ENCODE results near the gene ATP10B.

ATP10B gene

GRCh38 chr5:160693831-160694465, 158.1 kb downstream of the ATP10B start:
- in situ Hi-C loops (cut with MboI; ENCODE audit: low sequenced_read_pairs), result no loop called here

GRCh38 chr5:160692271-160692670, 159.7 kb downstream of the ATP10B start:
- in situ Hi-C loops (cut with MboI; ENCODE audit: low sequenced_read_pairs), result no loop called here

DNA sequence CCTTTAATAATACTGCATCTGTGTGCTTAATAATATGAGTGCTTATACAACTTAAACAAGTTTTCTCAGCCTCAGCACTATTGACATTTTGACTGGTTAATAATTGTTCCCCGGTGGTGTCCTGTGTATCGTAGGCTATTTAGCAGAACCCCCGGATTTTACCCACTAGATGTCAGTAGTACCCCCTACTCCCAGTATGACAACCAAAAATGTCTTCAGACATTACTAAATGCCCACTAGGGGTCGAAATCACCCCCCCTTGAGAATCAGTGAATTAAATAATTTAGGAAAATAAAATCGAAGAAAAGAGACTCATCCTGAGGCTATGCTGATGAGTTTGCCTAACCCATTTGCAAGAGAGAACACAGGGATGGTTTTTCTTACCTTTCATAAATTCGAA, 166.3 kb downstream of the ATP10B start:
- in situ Hi-C loops (cut with MboI; ENCODE audit: low sequenced_read_pairs), result no loop called here

GRCh38 chr5:160685219-160685618, 166.8 kb downstream of the ATP10B start:
- in situ Hi-C loops (cut with MboI; ENCODE audit: low sequenced_read_pairs), result no loop called here

DNA sequence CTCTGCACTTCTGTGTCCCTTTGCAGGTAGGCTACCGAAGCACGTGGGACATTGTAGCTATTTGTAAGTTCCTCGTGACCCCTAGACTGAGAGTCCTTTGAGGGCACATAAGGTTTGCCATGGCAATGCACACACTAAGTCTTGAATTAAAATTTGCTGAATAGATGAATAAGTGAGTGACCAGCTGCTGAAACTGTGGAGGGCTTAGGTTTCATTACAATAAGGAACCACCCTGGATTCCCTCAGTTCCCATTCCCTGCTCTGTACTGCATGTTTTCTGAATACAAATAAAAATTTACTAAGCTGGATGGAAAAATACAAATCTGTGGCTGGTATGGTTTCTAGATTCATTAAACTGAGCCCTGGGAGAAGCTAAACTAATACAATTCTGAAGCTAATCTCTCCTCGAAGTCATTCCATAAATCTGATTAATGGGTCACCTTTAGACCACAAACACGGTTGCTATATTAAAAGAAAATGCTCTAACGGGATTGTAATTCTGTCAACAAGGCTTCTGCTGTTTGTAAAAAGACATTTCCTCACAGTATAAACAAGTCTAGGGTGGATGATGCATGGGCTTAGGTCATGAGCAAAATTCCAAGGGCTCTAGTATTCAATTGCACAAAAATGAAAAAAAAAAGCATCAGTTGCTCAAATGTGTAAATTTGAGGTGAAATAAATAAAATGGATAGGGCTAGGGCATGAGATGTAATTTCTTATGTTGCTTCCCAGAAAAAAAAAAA, 172.3 kb downstream of the ATP10B start:
- in situ Hi-C loops (cut with MboI; ENCODE audit: low sequenced_read_pairs), result no loop called here

- in situ Hi-C loops (cut with MboI; ENCODE audit: low sequenced_read_pairs), result no loop called here
Measured at GRCh38 chr5:160675988-160676387, 176.0 kb downstream of the ATP10B start.

- in situ Hi-C loops (cut with MboI; ENCODE audit: low sequenced_read_pairs), result no loop called here
Measured at GRCh38 chr5:160674901-160675300, 177.1 kb downstream of the ATP10B start.

DNA sequence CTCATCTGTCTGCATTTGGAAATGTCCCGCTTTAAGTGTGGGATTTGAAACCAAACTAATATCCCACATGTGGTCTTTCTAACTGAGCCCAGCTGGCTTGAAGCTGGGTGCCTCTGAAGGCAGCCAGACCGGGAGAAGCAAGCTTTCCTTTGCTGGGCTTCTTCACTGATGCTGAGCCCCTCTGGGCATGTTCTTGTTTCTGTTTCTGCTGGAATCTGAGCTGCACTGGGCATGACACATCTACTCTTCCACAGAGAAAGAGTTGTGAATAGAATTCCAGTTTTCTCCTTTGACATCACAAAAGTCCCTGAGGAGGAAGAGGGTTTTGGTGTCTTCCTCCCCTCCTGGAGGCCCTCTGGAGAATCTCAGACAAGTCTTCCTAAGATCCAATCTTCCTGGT, 179.5 kb downstream of the ATP10B start:
- in situ Hi-C loops (cut with MboI; ENCODE audit: low sequenced_read_pairs), result no loop called here

DNA sequence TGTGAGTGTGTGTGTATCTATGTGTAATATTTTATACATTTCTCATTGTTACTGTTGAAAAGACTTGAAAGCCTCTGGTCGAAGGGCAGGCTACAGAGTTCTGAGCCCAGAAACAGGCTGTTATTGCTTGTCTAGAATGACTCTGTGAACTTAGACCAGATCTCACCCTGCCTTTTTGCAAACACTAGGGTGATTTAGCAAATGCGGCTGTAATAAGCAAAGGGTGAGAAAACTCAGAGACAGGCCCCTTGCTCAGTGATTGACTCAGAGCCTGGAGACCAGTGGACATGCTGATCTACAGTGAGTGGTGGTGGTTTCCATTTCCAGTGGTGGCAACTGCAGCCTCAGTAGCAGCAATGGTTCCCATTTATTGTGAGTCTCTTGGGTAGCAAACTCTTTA, 183.7 kb downstream of the ATP10B start:
- in situ Hi-C loops (cut with MboI; ENCODE audit: low sequenced_read_pairs), result no loop called here

GRCh38 chr5:160667160-160667559, 184.9 kb downstream of the ATP10B start:
- in situ Hi-C loops (cut with MboI; ENCODE audit: low sequenced_read_pairs), result no loop called here

DNA sequence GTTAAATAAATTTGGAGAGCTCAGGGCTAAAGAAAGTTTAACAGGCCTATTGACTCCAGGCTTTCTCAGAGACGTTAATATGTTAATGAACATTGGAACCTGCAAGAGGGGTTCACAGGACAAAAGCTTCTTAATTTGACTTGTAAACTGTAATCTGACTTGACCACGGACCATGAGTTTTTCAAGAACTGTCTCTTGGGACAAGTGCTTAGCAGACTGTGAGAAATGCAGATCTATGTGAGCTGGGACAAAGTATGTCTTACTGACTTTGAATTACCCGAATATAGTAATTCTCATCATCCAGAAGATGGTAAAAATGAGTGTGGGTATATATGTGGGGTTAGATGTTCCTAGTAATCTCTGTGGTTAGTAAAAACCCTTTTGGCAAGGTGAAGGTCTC, 186.6 kb downstream of the ATP10B start:
- in situ Hi-C loops (cut with MboI; ENCODE audit: low sequenced_read_pairs), result no loop called here

DNA sequence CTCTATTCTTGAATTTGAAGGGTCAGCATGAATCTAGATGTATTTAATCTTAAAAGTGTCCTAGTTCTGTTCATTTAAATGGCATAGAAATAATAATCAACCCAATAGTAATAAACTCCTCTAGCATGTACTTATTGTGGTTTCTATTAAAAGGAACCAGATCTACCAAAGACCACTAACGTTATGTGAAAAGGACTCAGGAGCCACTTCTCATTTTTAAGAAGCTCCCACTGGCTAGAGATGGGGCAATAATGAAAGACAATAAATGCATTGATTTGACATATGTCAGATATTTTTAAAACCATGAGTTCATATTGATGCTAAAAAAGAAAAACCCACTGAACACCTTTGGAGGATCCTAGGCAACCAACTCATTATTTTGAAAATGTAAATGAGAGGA, 191.9 kb downstream of the ATP10B start:
- in situ Hi-C loops (cut with MboI; ENCODE audit: low sequenced_read_pairs), result no loop called here

GRCh38 chr5:160657622-160658458, 194.2 kb downstream of the ATP10B start:
- in situ Hi-C loops (cut with MboI; ENCODE audit: low sequenced_read_pairs), result no loop called here

GRCh38 chr5:160657068-160657507, 194.9 kb downstream of the ATP10B start:
- in situ Hi-C loops (cut with MboI; ENCODE audit: low sequenced_read_pairs), result no loop called here

GRCh38 chr5:160655717-160656116, 196.3 kb downstream of the ATP10B start:
- in situ Hi-C loops (cut with MboI; ENCODE audit: low sequenced_read_pairs), result no loop called here

DNA sequence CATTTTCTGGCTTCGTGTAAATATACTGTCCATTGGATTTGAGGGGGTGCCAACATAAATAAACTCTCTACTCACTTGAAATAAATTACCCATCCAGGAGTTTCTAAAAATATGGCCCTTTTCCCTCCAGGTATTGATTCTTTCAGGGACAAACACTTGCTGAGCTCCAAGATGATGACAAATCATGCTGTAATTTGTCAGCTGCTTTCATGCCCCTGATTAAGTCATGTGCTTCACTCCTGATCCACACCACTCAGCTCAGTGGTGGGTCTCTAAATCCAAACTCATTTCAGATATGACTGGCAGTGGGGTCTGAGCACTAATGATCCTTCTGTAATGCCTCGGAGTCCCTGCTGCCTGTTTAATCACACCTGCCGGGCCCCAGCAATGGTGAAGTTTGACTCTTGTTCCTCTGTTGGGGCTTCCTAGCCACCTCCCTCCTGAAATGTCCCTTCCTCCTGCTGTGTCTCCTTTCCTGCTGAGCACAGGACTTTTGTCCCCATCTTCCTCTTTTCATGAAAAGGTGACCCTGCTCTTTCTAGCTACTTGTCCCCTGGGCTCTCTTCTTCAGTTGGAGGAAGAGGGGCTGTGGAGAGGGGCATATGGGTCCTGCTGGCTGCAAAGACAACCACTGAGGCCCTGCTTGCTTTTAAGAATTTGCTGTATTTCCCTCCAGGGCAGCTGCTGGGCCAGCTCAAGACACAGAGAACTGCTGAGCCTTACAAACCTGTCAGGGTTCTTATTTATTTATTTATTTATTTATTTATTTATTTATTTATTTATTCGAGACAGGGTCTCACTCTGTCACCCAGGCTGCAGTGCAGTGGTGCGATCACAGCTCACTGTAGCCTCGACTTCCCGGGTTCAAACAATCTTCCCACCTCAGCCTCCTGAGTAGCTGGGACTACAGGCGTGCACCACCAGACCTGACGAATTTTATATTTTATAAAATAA, 200.0 kb downstream of the ATP10B start:
- in situ Hi-C loops (cut with MboI; ENCODE audit: low sequenced_read_pairs), result no loop called here

DNA sequence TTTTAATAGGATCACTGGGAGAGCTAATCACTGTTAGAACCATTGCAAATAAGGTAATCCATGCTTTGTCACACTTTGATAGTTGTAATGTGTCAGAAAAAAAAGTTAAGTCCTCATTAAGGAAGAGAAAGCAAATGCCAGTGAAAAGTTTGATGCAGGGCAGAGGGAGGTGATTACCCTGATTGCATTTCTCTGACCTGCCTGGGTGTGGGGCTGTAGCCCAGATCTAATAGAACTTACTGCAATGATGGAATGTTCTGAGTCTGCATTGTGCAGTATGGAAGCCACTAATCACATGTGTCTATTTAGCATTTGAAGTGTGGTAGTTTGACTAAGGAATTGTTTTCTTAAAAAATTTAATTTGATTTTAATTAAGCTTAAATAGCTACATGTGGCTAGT, 202.7 kb downstream of the ATP10B start:
- in situ Hi-C loops (cut with MboI; ENCODE audit: low sequenced_read_pairs), result no loop called here

GRCh38 chr5:160646033-160646432, 206.0 kb downstream of the ATP10B start:
- in situ Hi-C loops (cut with MboI; ENCODE audit: low sequenced_read_pairs), result no loop called here

- in situ Hi-C loops (cut with MboI; ENCODE audit: low sequenced_read_pairs), result no loop called here
Measured at GRCh38 chr5:160643616-160644240, 208.3 kb downstream of the ATP10B start.

DNA sequence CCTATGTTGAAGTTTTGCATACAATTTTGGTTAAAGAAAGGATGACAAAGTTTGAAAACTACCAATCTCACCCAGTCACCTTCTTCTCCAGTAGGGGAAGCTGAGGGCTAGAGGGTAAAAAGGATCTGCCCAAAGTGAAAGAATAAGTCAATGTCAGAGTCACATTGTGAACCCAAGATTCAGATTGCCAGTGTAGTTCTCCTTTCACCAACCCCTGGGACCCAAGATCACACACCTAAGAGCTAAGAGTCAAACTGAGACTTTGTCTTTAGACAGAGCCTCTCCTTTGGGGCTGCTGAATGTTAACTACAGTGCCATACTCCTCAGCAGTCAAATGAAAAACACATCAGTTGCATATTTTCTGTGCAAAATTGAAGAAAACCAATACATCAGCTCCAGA, 210.6 kb downstream of the ATP10B start:
- in situ Hi-C loops (cut with MboI; ENCODE audit: low sequenced_read_pairs), result no loop called here

Measured in HL-60/S4 treated with retinoic acid at 250 ng/mL for 4 days and 3 days (cell line).